GM12865 (cell line): ENCODE data around the gene THAP8.

Experiments
- DNase-seq: peaks from one replicate; pipeline ENCODE4 v3.0.0; 2010; ENCODE audit warnings: low read depth
- H3K4me3 ChIP-seq: 2 replicates; pipeline ENCODE4 v1.5.1; 2011; ENCODE audit warnings: mild to moderate bottlenecking, low read depth, low read length, control low read depth
- CTCF ChIP-seq: IDR thresholded peaks from 2 replicates; pipeline ENCODE4 v1.5.1; 2011; ENCODE audit warnings: low read length, control low read depth, low read depth, inconsistent platforms; ENCODE audit not compliant: insufficient read depth; ENCODE audit errors: missing control alignments

Gene THAP8

GRCh38 chr19:35987571-35987896, 66.6 kb downstream of the THAP8 start:
- DNase-seq, result no peak
- TF ChIP-seq CTCF, result no peak
- H3K4me3 ChIP-seq, result no peak overlapping the region

- no peak for DNase-seq
- H3K4me3 ChIP-seq, result peak overlapping the region; percentile 25; the same call in 1 of the 2 replicates
- no peak for TF ChIP-seq CTCF
Measured at GRCh38 chr19:35986664-35987570, 67.2 kb downstream of the THAP8 start.

GRCh38 chr19:35986111-35986510, 68.0 kb downstream of the THAP8 start:
- H3K4me3 ChIP-seq, result no peak overlapping the region
- no peak for TF ChIP-seq CTCF
- no peak for DNase-seq
